Measurements from ENCODE around the gene KAZN.

Gene KAZN

GRCh38 chr1:14800500-14801076 lies 202.1 kb downstream of the KAZN start (continued):
- no peak for TF ChIP-seq ZBTB10 (tag by site-specific recombination; IDR thresholded peaks at IDR 0.05)

DNA sequence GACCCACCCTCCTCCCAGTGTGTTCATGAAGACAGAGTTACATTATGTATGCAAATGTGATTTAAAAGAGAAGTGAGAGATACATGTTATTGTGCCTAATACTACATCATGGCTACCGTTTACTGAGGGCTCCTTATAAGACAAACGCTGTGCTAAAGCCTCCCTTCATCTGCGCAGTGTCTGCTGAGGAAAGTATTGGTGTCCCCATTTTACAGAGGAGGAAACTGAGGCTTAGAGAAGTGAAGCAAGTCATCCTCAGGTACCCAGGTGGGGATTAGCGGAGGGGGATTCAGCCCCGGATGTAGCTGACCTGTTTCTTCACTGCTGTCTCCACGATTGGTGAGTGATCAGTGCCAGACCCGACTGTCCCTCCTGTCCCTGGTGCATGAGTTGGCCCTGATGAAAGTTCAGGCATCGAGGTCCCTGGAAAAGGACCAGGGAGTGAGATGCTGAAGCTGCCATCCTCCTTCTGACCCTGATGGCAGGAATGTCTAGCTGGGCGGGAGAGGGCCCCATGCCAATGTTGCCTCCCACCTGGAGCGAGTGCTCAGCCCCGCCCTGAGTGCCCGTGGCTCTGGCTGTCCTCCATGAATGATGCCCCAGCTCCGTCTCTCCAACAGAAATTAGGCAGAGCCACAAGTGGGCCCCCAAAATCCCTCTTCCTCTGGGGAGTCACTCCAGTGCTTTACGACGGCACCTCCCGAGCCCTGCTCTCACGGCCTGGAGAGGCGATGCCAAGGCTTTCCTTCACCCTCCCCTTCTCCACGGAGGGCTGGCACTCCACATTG lies 204.7 kb downstream of the KAZN start:
- TF ChIP-seq, protein P1, sequence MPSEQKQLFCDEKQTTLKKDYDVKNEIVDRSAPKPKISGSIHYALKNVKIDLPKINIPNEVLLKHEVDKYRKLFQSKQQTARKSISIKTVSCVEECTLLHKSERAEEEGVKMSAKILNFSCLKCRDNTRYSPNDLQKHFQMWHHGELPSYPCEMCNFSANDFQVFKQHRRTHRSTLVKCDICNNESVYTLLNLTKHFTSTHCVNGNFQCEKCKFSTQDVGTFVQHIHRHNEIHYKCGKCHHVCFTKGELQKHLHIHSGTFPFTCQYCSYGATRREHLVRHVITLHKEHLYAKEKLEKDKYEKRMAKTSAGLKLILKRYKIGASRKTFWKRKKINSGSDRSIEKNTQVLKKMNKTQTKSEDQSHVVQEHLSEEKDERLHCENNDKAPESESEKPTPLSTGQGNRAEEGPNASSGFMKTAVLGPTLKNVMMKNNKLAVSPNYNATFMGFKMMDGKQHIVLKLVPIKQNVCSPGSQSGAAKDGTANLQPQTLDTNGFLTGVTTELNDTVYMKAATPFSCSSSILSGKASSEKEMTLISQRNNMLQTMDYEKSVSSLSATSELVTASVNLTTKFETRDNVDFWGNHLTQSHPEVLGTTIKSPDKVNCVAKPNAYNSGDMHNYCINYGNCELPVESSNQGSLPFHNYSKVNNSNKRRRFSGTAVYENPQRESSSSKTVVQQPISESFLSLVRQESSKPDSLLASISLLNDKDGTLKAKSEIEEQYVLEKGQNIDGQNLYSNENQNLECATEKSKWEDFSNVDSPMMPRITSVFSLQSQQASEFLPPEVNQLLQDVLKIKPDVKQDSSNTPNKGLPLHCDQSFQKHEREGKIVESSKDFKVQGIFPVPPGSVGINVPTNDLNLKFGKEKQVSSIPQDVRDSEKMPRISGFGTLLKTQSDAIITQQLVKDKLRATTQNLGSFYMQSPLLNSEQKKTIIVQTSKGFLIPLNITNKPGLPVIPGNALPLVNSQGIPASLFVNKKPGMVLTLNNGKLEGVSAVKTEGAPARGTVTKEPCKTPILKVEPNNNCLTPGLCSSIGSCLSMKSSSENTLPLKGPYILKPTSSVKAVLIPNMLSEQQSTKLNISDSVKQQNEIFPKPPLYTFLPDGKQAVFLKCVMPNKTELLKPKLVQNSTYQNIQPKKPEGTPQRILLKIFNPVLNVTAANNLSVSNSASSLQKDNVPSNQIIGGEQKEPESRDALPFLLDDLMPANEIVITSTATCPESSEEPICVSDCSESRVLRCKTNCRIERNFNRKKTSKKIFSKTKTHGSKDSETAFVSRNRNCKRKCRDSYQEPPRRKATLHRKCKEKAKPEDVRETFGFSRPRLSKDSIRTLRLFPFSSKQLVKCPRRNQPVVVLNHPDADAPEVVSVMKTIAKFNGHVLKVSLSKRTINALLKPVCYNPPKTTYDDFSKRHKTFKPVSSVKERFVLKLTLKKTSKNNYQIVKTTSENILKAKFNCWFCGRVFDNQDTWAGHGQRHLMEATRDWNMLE (tag by site-specific recombination; conservative IDR thresholded peaks at IDR 0.05; ENCODE audit: low read depth) = no peak
- TF ChIP-seq ZNF701 (tag by site-specific recombination; IDR thresholded peaks at IDR 0.05) = no peak
- no peak for TF ChIP-seq ZNF76 (tag by site-specific recombination; IDR thresholded peaks at IDR 0.05; ENCODE audit: borderline replicate concordance, low read depth)
- TF ChIP-seq ZNF555 (tag by site-specific recombination; conservative IDR thresholded peaks at IDR 0.05) = no peak
- TF ChIP-seq SETDB1 (IDR thresholded peaks at IDR 0.05; ENCODE audit: insufficient read length, low read length) = no peak
- TF ChIP-seq, protein P2, sequence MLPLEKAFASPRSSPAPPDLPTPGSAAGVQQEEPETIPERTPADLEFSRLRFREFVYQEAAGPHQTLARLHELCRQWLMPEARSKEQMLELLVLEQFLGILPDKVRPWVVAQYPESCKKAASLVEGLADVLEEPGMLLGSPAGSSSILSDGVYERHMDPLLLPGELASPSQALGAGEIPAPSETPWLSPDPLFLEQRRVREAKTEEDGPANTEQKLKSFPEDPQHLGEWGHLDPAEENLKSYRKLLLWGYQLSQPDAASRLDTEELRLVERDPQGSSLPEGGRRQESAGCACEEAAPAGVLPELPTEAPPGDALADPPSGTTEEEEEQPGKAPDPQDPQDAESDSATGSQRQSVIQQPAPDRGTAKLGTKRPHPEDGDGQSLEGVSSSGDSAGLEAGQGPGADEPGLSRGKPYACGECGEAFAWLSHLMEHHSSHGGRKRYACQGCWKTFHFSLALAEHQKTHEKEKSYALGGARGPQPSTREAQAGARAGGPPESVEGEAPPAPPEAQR (tag by site-specific recombination; IDR thresholded peaks at IDR 0.05) = no peak
- TF ChIP-seq ZFP41 (tag by site-specific recombination; IDR thresholded peaks at IDR 0.05; ENCODE audit: borderline replicate concordance) = no peak
- TF ChIP-seq ZNF423 (tag by site-specific recombination; IDR thresholded peaks at IDR 0.05) = no peak
- no peak overlapping the region for H3K4me3 ChIP-seq (ENCODE audit: low read depth, low read length)
- no peak overlapping the region for H3K27ac ChIP-seq (ENCODE audit: extremely low read depth, low read depth, low read length)
- CTCF ChIA-PET = interaction anchor here (1.5 kb wide), 1 partner anchor 25 kb away, joined by 5 read pairs; no protein-coding TSS in a partner anchor
- no peaks in the 10 kb centered on the region for H3K36me3 ChIP-seq (ENCODE audit: control insufficient read depth in 2 of 2, insufficient read depth in 1 of 2, low read length in 2 of 2)
- H3K4me1 ChIP-seq (ENCODE audit: control insufficient read depth, insufficient read depth, low read length) = no peaks in the 10 kb centered on the region
- no peaks in the 10 kb centered on the region for H3K9me3 ChIP-seq (ENCODE audit: control insufficient read depth, insufficient read depth, low read depth, low read length)
- POLR2A ChIA-PET = no interaction called here

- TF ChIP-seq ZNF639 (tag by site-specific recombination; IDR thresholded peaks at IDR 0.05) = no peak
- TF ChIP-seq MEIS1 (CRISPR knock-in tag; IDR thresholded peaks at IDR 0.05; ENCODE audit: borderline replicate concordance) = peak; percentile 67; the same call in 1 of the 2 replicates
- no peaks in the 10 kb centered on the region for H3K9me3 ChIP-seq (ENCODE audit: control insufficient read depth, insufficient read depth, low read depth, low read length)
- no peaks in the 10 kb centered on the region for H3K4me1 ChIP-seq (ENCODE audit: control insufficient read depth, insufficient read depth, low read length)
- no peaks in the 10 kb centered on the region for H3K36me3 ChIP-seq (ENCODE audit: control insufficient read depth in 2 of 2, insufficient read depth in 1 of 2, low read length in 2 of 2)
- CTCF ChIA-PET = interaction anchor here (0.8 to 1.5 kb wide), 3 partner anchors 26 to 295 kb away, joined by 3 to 5 read pairs (median 4); no protein-coding TSS in a partner anchor
- no peak overlapping the region for H3K27ac ChIP-seq (ENCODE audit: extremely low read depth, low read depth, low read length)
- POLR2A ChIA-PET = no interaction called here
- no peak overlapping the region for H3K4me3 ChIP-seq (ENCODE audit: low read depth, low read length)
Observed at GRCh38 chr1:14804626-14805025, 206.1 kb downstream of the KAZN start.

All from HEK293 (cell line).